Liver (tissue), 9 donors: ENCODE data around the gene PLA2G4E. TPM values are rescaled to one million over a fixed set of nuclear protein-coding genes. Genes with fewer than 3 reads are reported as not detected.

Experiments used
- DNase-seq: peaks from one replicate; pipeline ENCODE4 v3.0.0-alpha.2; 2017; ENCODE audit warnings: low spot score
- H3K27ac ChIP-seq, 2 donors: one replicate each; pipeline ENCODE4 v1.7.0; 2013; ENCODE audit warnings: inconsistent platforms in 2 of 2, low read length in 2 of 2, control low read depth in 1 of 2, low read depth in 1 of 2, mild to moderate bottlenecking in 1 of 2
- H3K27me3 ChIP-seq, 4 donors: one replicate each; pipeline versions ENCODE4 v1.6.1 to v1.7.0; 2013; ENCODE audit warnings: low read length in 3 of 4, inconsistent platforms in 1 of 4, mild to moderate bottlenecking in 1 of 4, moderate library complexity in 1 of 4; ENCODE audit not compliant: control insufficient read depth in 4 of 4, insufficient read depth in 4 of 4
- H3K36me3 ChIP-seq, 4 donors: one replicate each; pipeline versions ENCODE4 v1.6.1 to v1.7.0; 2013; ENCODE audit warnings: low read length in 3 of 4, mild to moderate bottlenecking in 3 of 4, low read depth in 1 of 4, moderate library complexity in 1 of 4; ENCODE audit not compliant: control insufficient read depth in 4 of 4, insufficient read depth in 3 of 4
- H3K4me1 ChIP-seq, 4 donors: one replicate each; pipeline versions ENCODE4 v1.6.1 to v1.7.0; 2013; ENCODE audit warnings: low read length in 3 of 4, mild to moderate bottlenecking in 3 of 4, moderate library complexity in 1 of 4; ENCODE audit not compliant: control insufficient read depth in 4 of 4, insufficient read depth in 4 of 4
- H3K4me3 ChIP-seq, 3 donors: one replicate each; pipeline versions ENCODE4 v1.6.1 to v1.7.0; 2013; ENCODE audit warnings: low read length in 3 of 3, control low read depth in 1 of 3, low read depth in 1 of 3, mild to moderate bottlenecking in 1 of 3
- H3K9ac ChIP-seq, 2 donors: one replicate each; pipeline ENCODE4 v1.7.0; 2013; ENCODE audit warnings: low read length in 2 of 2, mild to moderate bottlenecking in 2 of 2, moderate library complexity in 2 of 2, control low read depth in 1 of 2, low read depth in 1 of 2
- H3K9me3 ChIP-seq, 4 donors: one replicate each; pipeline versions ENCODE4 v1.6.1 to v1.7.0; 2013; ENCODE audit warnings: low read length in 3 of 4; ENCODE audit not compliant: control insufficient read depth in 4 of 4
- ATF3 ChIP-seq: IDR thresholded peaks from 2 replicates; pipeline ENCODE4 v1.6.1; 2016; ENCODE audit warnings: antibody characterized with exemption
- CTCF ChIP-seq: fragments of 150-350 bp; IDR thresholded peaks from 2 replicates; pipeline ENCODE4 v1.5.1; 2017; ENCODE audit warnings: improper control_type of control experiment, low read depth, low read length; ENCODE audit not compliant: missing input control
- EGR1 ChIP-seq, 2 donors: IDR thresholded peaks; 2 replicates each; pipeline ENCODE4 v1.6.1; 2016 to 2018; ENCODE audit warnings: antibody characterized with exemption in 2 of 2, low read depth in 2 of 2
- FOXA1 ChIP-seq: IDR thresholded peaks from 2 replicates; pipeline ENCODE4 v1.6.1; 2016; ENCODE audit warnings: antibody characterized with exemption
- GABPA ChIP-seq, 2 donors: IDR thresholded peaks in 1 of 2; conservative IDR thresholded peaks in 1 of 2; 2 replicates each; pipeline ENCODE4 v1.6.1; 2016; ENCODE audit warnings: antibody characterized with exemption in 2 of 2, mild to moderate bottlenecking in 1 of 2, moderate library complexity in 1 of 2
- HNF4A ChIP-seq, 2 donors: conservative IDR thresholded peaks; 2 replicates each; pipeline ENCODE4 v1.6.1; 2016; ENCODE audit warnings: antibody characterized with exemption in 2 of 2, mild to moderate bottlenecking in 2 of 2
- HNF4G ChIP-seq: IDR thresholded peaks from 2 replicates; pipeline ENCODE4 v1.6.1; 2016; ENCODE audit warnings: antibody characterized with exemption
- JUND ChIP-seq, 2 donors: IDR thresholded peaks; 2 replicates each; pipeline ENCODE4 v1.6.1; 2016; ENCODE audit warnings: antibody characterized with exemption in 2 of 2
- MAX ChIP-seq: IDR thresholded peaks from 2 replicates; pipeline ENCODE4 v1.6.1; 2016; ENCODE audit warnings: antibody characterized with exemption
- NR2F2 ChIP-seq: IDR thresholded peaks from 2 replicates; pipeline ENCODE4 v1.6.1; 2016; ENCODE audit warnings: antibody characterized with exemption
- RAD21 ChIP-seq, 2 donors: IDR thresholded peaks; 2 replicates each; pipeline ENCODE4 v1.6.1; 2016; ENCODE audit warnings: antibody characterized with exemption in 2 of 2, mild to moderate bottlenecking in 2 of 2
- REST ChIP-seq: IDR thresholded peaks from 2 replicates; pipeline ENCODE4 v1.6.1; 2016; ENCODE audit warnings: antibody characterized with exemption, mild to moderate bottlenecking
- RXRA ChIP-seq, 2 donors: IDR thresholded peaks; 2 replicates each; pipeline ENCODE4 v1.6.1; 2017 to 2018; ENCODE audit warnings: antibody characterized with exemption in 2 of 2, mild to moderate bottlenecking in 1 of 2
- SP1 ChIP-seq: IDR thresholded peaks from 2 replicates; pipeline ENCODE4 v1.6.1; 2018; ENCODE audit warnings: antibody characterized with exemption, mild to moderate bottlenecking
- TAF1 ChIP-seq: conservative IDR thresholded peaks from 2 replicates; pipeline ENCODE4 v1.6.1; 2016; ENCODE audit warnings: antibody characterized with exemption, mild to moderate bottlenecking
- YY1 ChIP-seq: IDR thresholded peaks from 2 replicates; pipeline ENCODE4 v1.6.1; 2016; ENCODE audit warnings: antibody characterized with exemption, mild to moderate bottlenecking
- ZBTB33 ChIP-seq: IDR thresholded peaks from 2 replicates; pipeline ENCODE4 v1.6.1; 2016; ENCODE audit warnings: antibody characterized with exemption
- whole genome bisulfite sequencing: extraction: QIAGEN DNeasy Blood & Tissue Kit; methylation state at CpG from one replicate; pipeline ENCODE4 v1.1.7; 2013; 5-methylcytosine and 5-hydroxymethylcytosine counted together
- polyA plus RNA-seq, 2 donors: library from polyadenylated mRNA; stranded (reverse) in 1 of 2; unstranded in 1 of 2; fragments of 200-250 nt in 1 of 2; fragments of >200 nt in 1 of 2; fragmentation: Nextera tagmentation in 1 of 2; extraction: Ambion mirVana in 1 of 2; gene quantifications; one replicate each; pipeline versions ENCODE4 v1.2.1 to v1.2.3, GENCODE V29; 2013 to 2015
- total RNA-seq, 2 donors: library from RNA; depleted of rRNA; stranded (reverse); fragments of >200 nt; gene quantifications; one replicate each; pipeline ENCODE4 v1.2.3, GENCODE V29; 2014
- donor health status: healthy.
- donor health status: healthy.
- donor health status: healthy.
- donor health status: healthy.
- donor health status: healthy.

PLA2G4E gene
- total and polyA plus RNA-seq, 4 donors = not detected

GRCh38 chr15:41984622-41985021 lies 36.2 kb downstream of the PLA2G4E start:
- no peak for TF ChIP-seq FOXA1
- TF ChIP-seq SP1 = no peak
- TF ChIP-seq HNF4A (conservative IDR thresholded peaks at IDR 0.05) = no peak
- TF ChIP-seq HNF4G = no peak
- TF ChIP-seq RXRA (IDR thresholded peaks at IDR 0.05) = no peak
- TF ChIP-seq EGR1 (IDR thresholded peaks at IDR 0.05; ENCODE audit: low read depth in 2 of 2) = no peak
- TF ChIP-seq JUND (IDR thresholded peaks at IDR 0.05) = no peak
- TF ChIP-seq YY1 = no peak
- TF ChIP-seq ZBTB33 = no peak
- no peak for TF ChIP-seq NR2F2
- no peak for TF ChIP-seq TAF1
- no peak for TF ChIP-seq GABPA (IDR thresholded peaks at IDR 0.05 in 1 of 2, conservative IDR thresholded peaks at IDR 0.05 in 1 of 2)
- TF ChIP-seq REST = no peak
- no peak for TF ChIP-seq RAD21 (IDR thresholded peaks at IDR 0.05)
- Histone ChIP-seq H3K9ac (no peak overlapping the region), H3K4me3 (no peak overlapping the region), H3K36me3 (no peaks in the 10 kb centered on the region), H3K4me1 (peaks cover 0 to 1% (median 0%) of the 10 kb centered on the region in 4 donors), H3K27ac (no peak overlapping the region), H3K9me3 (no peaks in the 10 kb centered on the region), H3K27me3 (no peaks in the 10 kb centered on the region)
- WGBS = 92% methylated on average over 5 of the region's 5 CpGs
- no peak for DNase-seq

- DNase-seq = no peak
- no peak overlapping the region for H3K4me3 ChIP-seq
- no peaks in the 10 kb centered on the region for H3K36me3 ChIP-seq
- no peak overlapping the region for H3K27ac ChIP-seq
- no peaks in the 10 kb centered on the region for H3K27me3 ChIP-seq
- H3K4me1 ChIP-seq = peaks cover 0 to 1% (median 0%) of the 10 kb centered on the region in 4 donors
- no peaks in the 10 kb centered on the region for H3K9me3 ChIP-seq
- H3K9ac ChIP-seq = no peak overlapping the region
- WGBS = 95% methylated on average over 17 of the region's 17 CpGs
- TF ChIP-seq RXRA (IDR thresholded peaks at IDR 0.05) (no peak), NR2F2 (no peak), REST (no peak), ZBTB33 (no peak), SP1 (no peak), MAX (no peak), HNF4G (no peak), ATF3 (no peak), HNF4A (conservative IDR thresholded peaks at IDR 0.05) (no peak), CTCF (no peak)
Measured at GRCh38 chr15:41983621-41984571, 36.9 kb downstream of the PLA2G4E start.
